Breast epithelium (tissue), 3 donors: ENCODE data around the gene GNG8.

Source experiments
- POLR2A ChIP-seq: fragments of 450-650 bp; IDR thresholded peaks from one replicate; pipeline ENCODE4 v1.6.1; 2016; ENCODE audit warnings: antibody characterized with exemption, mild to moderate bottlenecking, moderate library complexity
- POLR2AphosphoS5 ChIP-seq, 3 donors: sonication (generic); formaldehyde crosslinking; IDR thresholded peaks; one replicate each; pipeline ENCODE4 v1.6.1; 2017; ENCODE audit warnings: antibody characterized with exemption in 3 of 3
- TF ChIP-seq, protein P1 (sequence below), 3 donors: fragments of 450-650 bp; IDR thresholded peaks; one replicate each; pipeline ENCODE4 v1.5.1; 2016 to 2017; ENCODE audit warnings: antibody characterized with exemption in 3 of 3, mild to moderate bottlenecking in 3 of 3, moderate library complexity in 3 of 3

DNA sequence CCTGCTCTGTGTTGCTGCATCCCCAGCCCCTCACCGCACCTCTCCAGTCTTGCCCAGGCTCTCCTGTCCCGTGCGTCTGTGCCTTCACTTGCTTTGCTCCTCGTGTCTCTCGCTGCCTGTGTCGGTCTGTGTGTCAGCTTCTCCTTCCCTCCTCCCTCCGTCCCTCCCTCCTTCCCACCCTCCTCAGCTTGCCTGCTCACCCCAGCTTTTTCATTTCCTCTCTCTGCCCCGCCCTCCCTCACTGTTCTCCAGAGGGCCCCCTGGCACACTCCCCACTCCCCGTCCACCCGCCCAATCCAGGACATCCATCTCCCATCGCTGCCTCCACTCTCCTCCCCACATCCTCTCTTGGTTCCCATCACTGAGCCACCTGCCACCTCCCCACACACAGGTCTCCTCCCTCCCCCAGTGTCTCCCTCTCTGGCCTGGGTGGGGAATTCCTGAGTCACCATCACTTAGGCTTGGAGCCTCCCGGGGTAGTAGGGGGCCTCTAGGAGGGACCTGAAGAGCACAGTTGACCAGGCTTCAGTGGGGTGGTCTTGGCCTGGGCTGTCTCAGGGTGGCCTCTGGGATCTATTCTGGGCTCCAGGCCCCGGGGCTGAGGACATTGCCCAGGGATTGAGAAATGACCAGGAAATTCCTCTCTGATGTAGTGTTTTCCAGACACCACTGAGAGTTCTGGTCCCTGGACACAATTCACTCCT lies 10.9 kb downstream of the GNG8 start, which contains the start of gene PTGIR:
- TF ChIP-seq, protein P1, sequence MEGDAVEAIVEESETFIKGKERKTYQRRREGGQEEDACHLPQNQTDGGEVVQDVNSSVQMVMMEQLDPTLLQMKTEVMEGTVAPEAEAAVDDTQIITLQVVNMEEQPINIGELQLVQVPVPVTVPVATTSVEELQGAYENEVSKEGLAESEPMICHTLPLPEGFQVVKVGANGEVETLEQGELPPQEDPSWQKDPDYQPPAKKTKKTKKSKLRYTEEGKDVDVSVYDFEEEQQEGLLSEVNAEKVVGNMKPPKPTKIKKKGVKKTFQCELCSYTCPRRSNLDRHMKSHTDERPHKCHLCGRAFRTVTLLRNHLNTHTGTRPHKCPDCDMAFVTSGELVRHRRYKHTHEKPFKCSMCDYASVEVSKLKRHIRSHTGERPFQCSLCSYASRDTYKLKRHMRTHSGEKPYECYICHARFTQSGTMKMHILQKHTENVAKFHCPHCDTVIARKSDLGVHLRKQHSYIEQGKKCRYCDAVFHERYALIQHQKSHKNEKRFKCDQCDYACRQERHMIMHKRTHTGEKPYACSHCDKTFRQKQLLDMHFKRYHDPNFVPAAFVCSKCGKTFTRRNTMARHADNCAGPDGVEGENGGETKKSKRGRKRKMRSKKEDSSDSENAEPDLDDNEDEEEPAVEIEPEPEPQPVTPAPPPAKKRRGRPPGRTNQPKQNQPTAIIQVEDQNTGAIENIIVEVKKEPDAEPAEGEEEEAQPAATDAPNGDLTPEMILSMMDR (IDR thresholded peaks at IDR 0.05) = no peak
- TF ChIP-seq POLR2A (no peak), POLR2AphosphoS5 (IDR thresholded peaks at IDR 0.05) (peak in 1 of 3 donors; percentile 32)
